Spleen (tissue), 11 donors: ENCODE measurements around the gene CACNA1C. TPM values are rescaled to one million over a fixed set of nuclear protein-coding genes. Genes with fewer than 3 reads are reported as not detected.
A peak's percentile ranks its signal among the peaks of the same experiment; 100 is the strongest.

Source experiments
- DNase-seq: peaks from one replicate; pipeline ENCODE4 v3.0.0-alpha.2; 2020
- H3K27ac ChIP-seq, 8 donors: fragments of 200-600 bp; sonication (generic) in 7 of 8; 1 replicate in 4 of 8; 2 replicates in 4 of 8; pipeline versions ENCODE4 v1.5.0 to v1.8.0; 2016 to 2021; ENCODE audit warnings: inconsistent platforms in 4 of 8, mild to moderate bottlenecking in 4 of 8, moderate library complexity in 1 of 8
- H3K27me3 ChIP-seq, 7 donors: fragments of 200-600 bp; sonication (generic) in 6 of 7; replicated peaks in 1 of 7; 1 replicate in 4 of 7; 2 replicates in 3 of 7; pipeline versions ENCODE4 v1.5.0 to v1.8.0; 2016 to 2021; ENCODE audit warnings: inconsistent platforms in 3 of 7, mild to moderate bottlenecking in 1 of 7
- H3K36me3 ChIP-seq, 6 donors: fragments of 200-600 bp; sonication (generic) in 5 of 6; 1 replicate in 4 of 6; 2 replicates in 2 of 6; pipeline versions ENCODE4 v1.5.0 to v1.8.0; 2016 to 2021; ENCODE audit warnings: inconsistent platforms in 2 of 6
- H3K4me1 ChIP-seq, 6 donors: fragments of 200-600 bp; sonication (generic) in 5 of 6; 1 replicate in 3 of 6; 2 replicates in 3 of 6; pipeline versions ENCODE4 v1.5.0 to v1.8.0; 2016 to 2021; ENCODE audit warnings: inconsistent platforms in 3 of 6
- H3K4me3 ChIP-seq, 8 donors: fragments of 200-600 bp; sonication (generic) in 7 of 8; 1 replicate in 4 of 8; 2 replicates in 4 of 8; pipeline versions ENCODE4 v1.5.0 to v1.8.0; 2016 to 2021; ENCODE audit warnings: inconsistent platforms in 4 of 8, mild to moderate bottlenecking in 4 of 8, moderate library complexity in 2 of 8
- H3K9me3 ChIP-seq, 8 donors: fragments of 200-600 bp; sonication (generic) in 7 of 8; 1 replicate in 4 of 8; 2 replicates in 4 of 8; pipeline versions ENCODE4 v1.5.0 to v1.8.0; 2016 to 2021; ENCODE audit warnings: inconsistent platforms in 4 of 8
- POLR2A ChIP-seq, 3 donors: fragments of 450-650 bp; IDR thresholded peaks; one replicate each; pipeline ENCODE4 v1.5.1; 2017; ENCODE audit warnings: antibody characterized with exemption in 3 of 3, mild to moderate bottlenecking in 1 of 3
- POLR2AphosphoS5 ChIP-seq, 3 donors: sonication (generic); formaldehyde crosslinking; IDR thresholded peaks; one replicate each; pipeline ENCODE4 v1.5.1; 2017; ENCODE audit warnings: antibody characterized with exemption in 3 of 3
- WGBS, 5 donors: extraction: QIAGEN DNeasy Blood & Tissue Kit in 3 of 5; methylation state at CpG; one replicate each; pipeline versions ENCODE4 v1.1.5 to v1.1.7; 2013 to 2018; 5-methylcytosine and 5-hydroxymethylcytosine counted together
- intact Hi-C: fragments of 100-400 bp; cut with DNase I; formaldehyde crosslinking; loops from one replicate; pipeline ENCODE4 v1.15.0; 2023; ENCODE audit warnings: low total_unique reads
- polyA plus RNA-seq, 3 donors: library from polyadenylated mRNA; stranded (reverse); fragments of 200-250 nt; gene quantifications; one replicate each; pipeline ENCODE4 v1.2.1, GENCODE V29; 2013
- total RNA-seq, 7 donors: library from RNA; depleted of rRNA in 3 of 7; stranded (reverse); fragments of >200 nt in 3 of 7; fragmentation: NEBNext Ultra II Directional in 4 of 7; extraction: Animal tissue kit (Norgen Biotek cat#: 25700) in 4 of 7; gene quantifications; one replicate each; pipeline versions ENCODE4 v1.1.0 to v1.2.1, GENCODE V29; 2016 to 2021
- TF ChIP-seq, protein P1 (sequence below), 11 experiments: fragments of 200-600 bp in 7 of 11; fragments of 450-650 bp in 4 of 11; sonication (generic) in 4 of 11; IDR thresholded peaks in 8 of 11; conservative IDR thresholded peaks in 3 of 11; 1 replicate in 7 of 11; 2 replicates in 4 of 11; pipeline versions ENCODE4 v1.4.0 to v1.8.0; 2016 to 2021; ENCODE audit warnings: antibody characterized with exemption in 11 of 11, inconsistent platforms in 4 of 11, mild to moderate bottlenecking in 1 of 11
- donor health status: healthy with polysubstance abuse.
- donor health status: DM: no; HTN: no; CAD: no; lungs with moderate emphysema.
- donor health status: DM: no; HTN: no; CAD: no.
- donor health status: Bipolar disorder and iron deficiency.
- donor health status: healthy.
- donor health status: DM: no; HTN: no; CAD: no.
- donor health status: DM: yes; HTN: yes; CAD: no.

The CACNA1C gene
- total and polyA plus RNA-seq, 10 donors = 0.67 to 27.6 (median 18.4) TPM

- Histone ChIP-seq H3K4me1 (peaks cover 0 to 35% (median 11%) of the 10 kb centered on the region in 6 donors), H3K9me3 (no peaks in the 10 kb centered on the region), H3K4me3 (no peak overlapping the region), H3K36me3 (no peaks in the 10 kb centered on the region), H3K27me3 (no peaks in the 10 kb centered on the region), H3K27ac (peak overlapping the region in 4 of 8 donors; percentile 21 to 57 (median 40))
- intact Hi-C loops = no loop called here
- 70 to 86% (median 76%) methylated on average over 15 of the region's 15 CpGs for WGBS, 5 donors
- DNase-seq = no peak
- no peak for TF ChIP-seq POLR2AphosphoS5 (IDR thresholded peaks at IDR 0.05)
- TF ChIP-seq, protein P1, sequence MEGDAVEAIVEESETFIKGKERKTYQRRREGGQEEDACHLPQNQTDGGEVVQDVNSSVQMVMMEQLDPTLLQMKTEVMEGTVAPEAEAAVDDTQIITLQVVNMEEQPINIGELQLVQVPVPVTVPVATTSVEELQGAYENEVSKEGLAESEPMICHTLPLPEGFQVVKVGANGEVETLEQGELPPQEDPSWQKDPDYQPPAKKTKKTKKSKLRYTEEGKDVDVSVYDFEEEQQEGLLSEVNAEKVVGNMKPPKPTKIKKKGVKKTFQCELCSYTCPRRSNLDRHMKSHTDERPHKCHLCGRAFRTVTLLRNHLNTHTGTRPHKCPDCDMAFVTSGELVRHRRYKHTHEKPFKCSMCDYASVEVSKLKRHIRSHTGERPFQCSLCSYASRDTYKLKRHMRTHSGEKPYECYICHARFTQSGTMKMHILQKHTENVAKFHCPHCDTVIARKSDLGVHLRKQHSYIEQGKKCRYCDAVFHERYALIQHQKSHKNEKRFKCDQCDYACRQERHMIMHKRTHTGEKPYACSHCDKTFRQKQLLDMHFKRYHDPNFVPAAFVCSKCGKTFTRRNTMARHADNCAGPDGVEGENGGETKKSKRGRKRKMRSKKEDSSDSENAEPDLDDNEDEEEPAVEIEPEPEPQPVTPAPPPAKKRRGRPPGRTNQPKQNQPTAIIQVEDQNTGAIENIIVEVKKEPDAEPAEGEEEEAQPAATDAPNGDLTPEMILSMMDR (IDR thresholded peaks at IDR 0.05 in 8 of 11, conservative IDR thresholded peaks at IDR 0.05 in 3 of 11) = no peak
Measured at GRCh38 chr12:2453076-2453760, 400.4 kb downstream of the CACNA1C start.

- Histone ChIP-seq H3K9me3 (no peaks in the 10 kb centered on the region), H3K27ac (no peak overlapping the region), H3K4me3 (no peak overlapping the region), H3K27me3 (no peaks in the 10 kb centered on the region), H3K36me3 (no peaks in the 10 kb centered on the region), H3K4me1 (peaks cover 0 to 37% (median 11%) of the 10 kb centered on the region in 6 donors)
- DNase-seq = no peak
- intact Hi-C loops = no loop called here
- TF ChIP-seq, protein P1 (IDR thresholded peaks at IDR 0.05 in 8 of 11, conservative IDR thresholded peaks at IDR 0.05 in 3 of 11) = no peak
- no peak for TF ChIP-seq POLR2A (IDR thresholded peaks at IDR 0.05)
- TF ChIP-seq POLR2AphosphoS5 (IDR thresholded peaks at IDR 0.05) = no peak
Measured at GRCh38 chr12:2453761-2454090, 400.9 kb downstream of the CACNA1C start.

GRCh38 chr12:2454601-2455177 is 401.9 kb downstream of the CACNA1C start:
- H3K4me1 ChIP-seq = peaks cover 0 to 29% (median 11%) of the 10 kb centered on the region in 6 donors
- no peak overlapping the region for H3K27ac ChIP-seq
- TF ChIP-seq POLR2AphosphoS5 (IDR thresholded peaks at IDR 0.05) (no peak), POLR2A (IDR thresholded peaks at IDR 0.05) (no peak)
- TF ChIP-seq, protein P1 (IDR thresholded peaks at IDR 0.05 in 8 of 11, conservative IDR thresholded peaks at IDR 0.05 in 3 of 11) = no peak
- 66 to 84% (median 69%) methylated on average over 20 of the region's 20 CpGs for WGBS, 5 donors
- H3K27me3 ChIP-seq = no peaks in the 10 kb centered on the region
- no peak overlapping the region for H3K4me3 ChIP-seq
- no peaks in the 10 kb centered on the region for H3K36me3 ChIP-seq
- H3K9me3 ChIP-seq = no peaks in the 10 kb centered on the region
- no peak for DNase-seq
- intact Hi-C loops = no loop called here

GRCh38 chr12:2455410-2455809 is 402.6 kb downstream of the CACNA1C start:
- WGBS, 5 donors = 94 to 96% (median 95%) methylated on average over 9 of the region's 9 CpGs
- TF ChIP-seq POLR2A (IDR thresholded peaks at IDR 0.05) = no peak
- TF ChIP-seq, protein P1 (IDR thresholded peaks at IDR 0.05 in 8 of 11, conservative IDR thresholded peaks at IDR 0.05 in 3 of 11) = no peak
- TF ChIP-seq POLR2AphosphoS5 (IDR thresholded peaks at IDR 0.05) = no peak
- H3K27me3 ChIP-seq = no peaks in the 10 kb centered on the region
- H3K9me3 ChIP-seq = no peaks in the 10 kb centered on the region
- intact Hi-C loops = no loop called here
- H3K36me3 ChIP-seq = no peaks in the 10 kb centered on the region
- H3K4me1 ChIP-seq = peaks cover 0 to 27% (median 11%) of the 10 kb centered on the region in 6 donors
- H3K4me3 ChIP-seq = no peak overlapping the region
- no peak overlapping the region for H3K27ac ChIP-seq
- DNase-seq = no peak
